OCI-LY1 (cell line): Measurements from ENCODE around the gene CHMP6.

Source experiments
- CTCF ChIP-seq: fragments of 200-600 bp; sonication (generic), shearing (Covaris generic); IDR thresholded peaks from 2 replicates; pipeline ENCODE4 v1.5.1; 2017; ENCODE audit warnings: mild to moderate bottlenecking, antibody characterized with exemption, low read length, moderate library complexity, mixed read lengths
- EZH2 ChIP-seq: fragments of 200-600 bp; sonication (generic), shearing (Covaris generic); IDR thresholded peaks from 2 replicates; pipeline ENCODE4 v1.8.0; 2017; ENCODE audit warnings: borderline replicate concordance, mixed run types, mild to moderate bottlenecking, antibody characterized with exemption, low read length, moderate library complexity, mixed read lengths

- TF ChIP-seq EZH2 (no peak), CTCF (no peak)
Measured at GRCh38 chr17:81003711-81004475, 12.3 kb downstream of the CHMP6 start.
